HG03108 (cell line): ENCODE measurements around the gene LCE2C.
"Not testable (repeated sequence)": the region's sequence is repeated elsewhere in the genome, so short reads cannot be mapped to it uniquely, and the experiment has no call there.

Source experiments
- ATAC-seq: cut with Tn5 transposase; IDR thresholded peaks from one replicate; pipeline ENCODE4 v1.9.1; 2021; ENCODE audit warnings: moderate library complexity; ENCODE audit not compliant: unreplicated experiment

LCE2C gene

GRCh38 chr1:152674983-152675382 is at the start of gene LCE2C:
Gene LCE2C, plus strand, starts transcription at chr1:152675279. Its CDS starts 737 bp downstream, at chr1:152676016.
- ATAC-seq: not testable (repeated sequence)

- ATAC-seq: no peak
Measured at GRCh38 chr1:152626744-152627143, 48.3 kb upstream of the LCE2C start.

- ATAC-seq: no peak
Measured at GRCh38 chr1:152630596-152630995, 44.5 kb upstream of the LCE2C start.

GRCh38 chr1:152640351-152640750 is 34.7 kb upstream of the LCE2C start:
- no peak for ATAC-seq

GRCh38 chr1:152643945-152644344 is 31.1 kb upstream of the LCE2C start:
- no peak for ATAC-seq

- no peak for ATAC-seq
Measured at GRCh38 chr1:152645146-152645545, 29.9 kb upstream of the LCE2C start.

- no peak for ATAC-seq
Measured at GRCh38 chr1:152646656-152647055, 28.4 kb upstream of the LCE2C start.

GRCh38 chr1:152654110-152654509 is 21.0 kb upstream of the LCE2C start:
- no peak for ATAC-seq

- no peak for ATAC-seq
Measured at GRCh38 chr1:152656459-152656858, 18.6 kb upstream of the LCE2C start.

GRCh38 chr1:152657677-152658076 is 17.4 kb upstream of the LCE2C start:
- ATAC-seq: no peak

GRCh38 chr1:152658649-152659048 is 16.4 kb upstream of the LCE2C start:
- no peak for ATAC-seq

GRCh38 chr1:152663098-152663497 is 12.0 kb upstream of the LCE2C start, which contains the start of gene LCE2D:
Gene LCE2D, plus strand, starts transcription at chr1:152663380. Its CDS starts 726 bp downstream, at chr1:152664106.
- ATAC-seq: no peak

GRCh38 chr1:152666171-152666570 is 8.9 kb upstream of the LCE2C start:
- not testable (repeated sequence) for ATAC-seq

- ATAC-seq: no peak
Measured at GRCh38 chr1:152667648-152668047, 7.4 kb upstream of the LCE2C start.

- no peak for ATAC-seq
Measured at GRCh38 chr1:152673016-152673415, 2.1 kb upstream of the LCE2C start.

- ATAC-seq: no peak
Measured at GRCh38 chr1:152679459-152679858, 4.4 kb downstream of the LCE2C start.

- no peak for ATAC-seq
Measured at GRCh38 chr1:152681616-152682015, 6.5 kb downstream of the LCE2C start.

GRCh38 chr1:152683846-152684245 is 8.8 kb downstream of the LCE2C start:
- ATAC-seq: no peak

GRCh38 chr1:152685823-152686222 is 10.7 kb downstream of the LCE2C start, which contains the start of gene LCE2B:
Gene LCE2B, plus strand, starts transcription at chr1:152686123. Its CDS starts 721 bp downstream, at chr1:152686844.
- not testable (repeated sequence) for ATAC-seq

- ATAC-seq: no peak
Measured at GRCh38 chr1:152697701-152698600, 22.9 kb downstream of the LCE2C start, which contains the start of gene LCE2A. Gene LCE2A, plus strand, starts transcription at chr1:152698345. Its CDS starts 557 bp downstream, at chr1:152698902.

- no peak for ATAC-seq
Measured at GRCh38 chr1:152699746-152700145, 24.7 kb downstream of the LCE2C start.

GRCh38 chr1:152707860-152708259 is 32.8 kb downstream of the LCE2C start, which contains the start of gene LCE4A:
Gene LCE4A, plus strand, starts transcription at chr1:152708160. Its CDS starts 916 bp downstream, at chr1:152709076.
- ATAC-seq: no peak
